Testis (tissue), 2 donors: Measurements from ENCODE around the gene FBXW8.

Experiments
- POLR2A ChIP-seq: fragments of 450-650 bp; IDR thresholded peaks from one replicate; pipeline ENCODE4 v1.6.1; 2017; ENCODE audit warnings: antibody characterized with exemption, mild to moderate bottlenecking, moderate library complexity
- TF ChIP-seq, protein P1 (sequence below), 3 experiments: fragments of 450-650 bp in 2 of 3; fragments of 200-600 bp in 1 of 3; sonication (generic) in 1 of 3; IDR thresholded peaks; one replicate each; pipeline ENCODE4 v1.5.1; 2016 to 2019; ENCODE audit warnings: antibody characterized with exemption in 3 of 3, mild to moderate bottlenecking in 2 of 3, moderate library complexity in 1 of 3

DNA sequence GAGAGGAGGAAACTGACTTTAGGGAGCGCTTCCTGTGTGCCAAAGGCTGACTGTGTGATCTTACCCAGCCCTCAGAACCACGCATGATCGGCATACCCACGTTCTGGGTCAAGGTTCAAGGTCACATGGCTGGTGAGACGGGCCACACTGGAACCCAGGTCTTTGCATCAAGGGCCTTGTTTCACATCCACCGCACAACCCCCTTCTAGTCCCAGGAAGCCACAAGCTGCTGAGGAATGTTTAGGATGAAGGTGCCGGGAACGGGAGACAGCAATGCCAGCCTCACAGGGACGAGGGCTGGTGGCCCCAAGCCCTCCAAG lies 137.8 kb downstream of the FBXW8 start:
- TF ChIP-seq POLR2A, result no peak
- TF ChIP-seq, protein P1, sequence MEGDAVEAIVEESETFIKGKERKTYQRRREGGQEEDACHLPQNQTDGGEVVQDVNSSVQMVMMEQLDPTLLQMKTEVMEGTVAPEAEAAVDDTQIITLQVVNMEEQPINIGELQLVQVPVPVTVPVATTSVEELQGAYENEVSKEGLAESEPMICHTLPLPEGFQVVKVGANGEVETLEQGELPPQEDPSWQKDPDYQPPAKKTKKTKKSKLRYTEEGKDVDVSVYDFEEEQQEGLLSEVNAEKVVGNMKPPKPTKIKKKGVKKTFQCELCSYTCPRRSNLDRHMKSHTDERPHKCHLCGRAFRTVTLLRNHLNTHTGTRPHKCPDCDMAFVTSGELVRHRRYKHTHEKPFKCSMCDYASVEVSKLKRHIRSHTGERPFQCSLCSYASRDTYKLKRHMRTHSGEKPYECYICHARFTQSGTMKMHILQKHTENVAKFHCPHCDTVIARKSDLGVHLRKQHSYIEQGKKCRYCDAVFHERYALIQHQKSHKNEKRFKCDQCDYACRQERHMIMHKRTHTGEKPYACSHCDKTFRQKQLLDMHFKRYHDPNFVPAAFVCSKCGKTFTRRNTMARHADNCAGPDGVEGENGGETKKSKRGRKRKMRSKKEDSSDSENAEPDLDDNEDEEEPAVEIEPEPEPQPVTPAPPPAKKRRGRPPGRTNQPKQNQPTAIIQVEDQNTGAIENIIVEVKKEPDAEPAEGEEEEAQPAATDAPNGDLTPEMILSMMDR (IDR thresholded peaks at IDR 0.05), result no peak
